Left renal pelvis (tissue), 4 donors: ENCODE measurements around the gene ZFYVE28. TPM values are rescaled to one million over a fixed set of nuclear protein-coding genes. Genes with fewer than 3 reads are reported as not detected.
"Not testable (repeated sequence)": the region's sequence is repeated elsewhere in the genome, so short reads cannot be mapped to it uniquely, and the experiment has no call there.

ENCODE experiments used
- DNase-seq, 4 donors: peaks; one replicate each; pipeline ENCODE4 v3.0.0-alpha.2; 2013; ENCODE audit warnings: low read depth in 4 of 4, low spot score in 3 of 4
- polyA plus RNA-seq, 4 donors: library from polyadenylated mRNA; unstranded; fragments of 120-200 nt; gene quantifications; one replicate each; pipeline ENCODE4 v1.2.1, GENCODE V29; 2013; ENCODE audit not compliant: insufficient read length in 4 of 4

ZFYVE28 gene
- polyA plus RNA-seq, 4 donors = 1.7 to 2.9 (median 2.2) TPM

GRCh38 chr4:2394528-2394927 lies 23.9 kb downstream of the ZFYVE28 start:
- no peak for DNase-seq

- DNase-seq = peak in 2 of 4 donors; percentile 62 to 74
Measured at GRCh38 chr4:2393353-2394270, 24.8 kb downstream of the ZFYVE28 start.

GRCh38 chr4:2390784-2391421 lies 27.5 kb downstream of the ZFYVE28 start:
- DNase-seq = no peak

GRCh38 chr4:2390146-2390545 lies 28.3 kb downstream of the ZFYVE28 start:
- no peak for DNase-seq

- no peak for DNase-seq
Measured at GRCh38 chr4:2389691-2390090, 28.8 kb downstream of the ZFYVE28 start.

- no peak for DNase-seq
Measured at GRCh38 chr4:2388429-2389182, 29.8 kb downstream of the ZFYVE28 start.

- no peak for DNase-seq
Measured at GRCh38 chr4:2387829-2388228, 30.6 kb downstream of the ZFYVE28 start.

- no peak for DNase-seq
Measured at GRCh38 chr4:2387218-2387617, 31.2 kb downstream of the ZFYVE28 start.

GRCh38 chr4:2386717-2387116 lies 31.7 kb downstream of the ZFYVE28 start:
- DNase-seq = no peak

GRCh38 chr4:2385516-2385915 lies 32.9 kb downstream of the ZFYVE28 start:
- no peak for DNase-seq

- DNase-seq = no peak
Measured at GRCh38 chr4:2384245-2384644, 34.2 kb downstream of the ZFYVE28 start.

- no peak for DNase-seq
Measured at GRCh38 chr4:2383760-2384159, 34.7 kb downstream of the ZFYVE28 start.

GRCh38 chr4:2383220-2383631 lies 35.2 kb downstream of the ZFYVE28 start:
- DNase-seq = not testable (repeated sequence)

GRCh38 chr4:2382769-2383202 lies 35.7 kb downstream of the ZFYVE28 start:
- not testable (repeated sequence) for DNase-seq

GRCh38 chr4:2380589-2380988 lies 37.9 kb downstream of the ZFYVE28 start:
- DNase-seq = not testable (repeated sequence)

GRCh38 chr4:2378898-2379297 lies 39.5 kb downstream of the ZFYVE28 start:
- DNase-seq = no peak

GRCh38 chr4:2378401-2378800 lies 40.0 kb downstream of the ZFYVE28 start:
- DNase-seq = no peak

GRCh38 chr4:2377241-2377640 lies 41.2 kb downstream of the ZFYVE28 start:
- no peak for DNase-seq

GRCh38 chr4:2375427-2375826 lies 43.0 kb downstream of the ZFYVE28 start:
- no peak for DNase-seq

- no peak for DNase-seq
Measured at GRCh38 chr4:2373532-2373931, 44.9 kb downstream of the ZFYVE28 start.

- no peak for DNase-seq
Measured at GRCh38 chr4:2372488-2373030, 45.9 kb downstream of the ZFYVE28 start.
